ENCODE results near the gene HACD2.
A peak's percentile ranks its signal among the peaks of the same experiment; 100 is the strongest.
"Not testable (repeated sequence)": the region's sequence is repeated elsewhere in the genome, so short reads cannot be mapped to it uniquely, and the experiment has no call there.

The HACD2 gene

DNA sequence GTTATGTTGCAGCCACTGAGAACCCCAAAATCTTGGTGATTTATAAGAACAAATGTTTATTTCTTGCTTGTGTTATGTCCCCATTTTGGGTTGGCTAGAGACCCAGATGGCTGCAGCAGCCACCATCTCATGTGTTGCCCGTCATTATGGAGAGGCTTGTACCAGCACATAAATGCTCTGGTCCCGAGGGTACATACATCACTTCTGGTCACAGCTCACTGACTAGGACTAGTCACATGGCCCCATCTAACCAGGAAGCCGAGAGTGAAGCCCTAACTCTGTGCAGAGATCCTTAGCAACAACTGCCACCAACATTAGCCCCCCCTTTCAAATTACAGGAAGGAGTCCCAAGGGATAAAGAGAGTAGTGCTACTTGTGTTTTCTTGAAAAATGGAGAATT lies 25.5 kb upstream of the HACD2 start:
- DNase-seq = no peak

DNA sequence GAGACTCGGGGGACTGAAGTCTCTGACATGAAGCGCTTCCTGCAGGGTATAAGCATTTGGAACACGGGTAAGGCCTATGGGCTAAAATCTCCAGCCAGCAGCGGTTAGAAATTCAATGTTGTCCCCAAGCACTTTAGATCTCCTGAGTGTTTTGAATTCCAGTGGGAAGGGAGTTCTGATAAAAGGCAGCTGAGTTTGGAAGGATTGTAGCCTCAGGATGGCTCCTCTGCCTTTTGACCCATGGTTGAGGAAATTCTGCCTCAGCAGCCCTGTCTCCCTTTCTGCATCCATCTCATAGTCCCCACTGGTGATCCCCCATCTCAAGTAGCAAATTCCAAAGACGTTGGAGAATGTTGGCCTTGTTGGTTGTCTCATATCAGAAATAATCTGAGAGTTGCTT lies 24.2 kb upstream of the HACD2 start:
- no peak for DNase-seq

DNA sequence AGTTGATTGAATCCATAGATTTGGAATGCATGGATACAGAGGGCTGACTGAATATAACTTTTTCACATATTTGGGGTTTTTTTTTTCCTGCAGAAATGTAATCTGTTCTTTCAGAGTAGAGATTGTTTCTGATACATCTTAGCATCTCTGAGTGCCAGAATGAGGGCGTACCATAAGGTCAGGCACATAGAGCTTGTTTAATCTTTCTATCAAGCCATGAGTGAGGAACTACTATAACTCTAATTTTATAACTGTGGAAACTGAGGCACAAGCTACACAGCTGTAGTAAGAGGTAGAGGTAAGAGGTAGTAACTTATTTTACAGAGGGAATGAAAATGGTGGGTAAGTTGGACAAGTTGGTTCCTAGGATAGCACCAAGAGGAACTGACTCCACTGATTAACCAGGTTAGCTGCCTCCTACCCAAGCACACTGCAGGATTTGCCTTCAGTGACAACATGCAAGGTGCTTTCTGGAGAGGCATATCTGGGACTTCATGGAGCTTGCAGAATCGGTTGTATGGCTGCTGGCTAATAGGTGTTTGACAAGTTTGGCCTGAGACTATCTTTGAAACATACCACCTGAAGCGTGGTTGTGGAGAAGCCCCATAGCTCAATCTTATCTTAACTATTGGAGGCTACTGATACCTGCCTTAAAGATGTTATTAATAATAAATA lies 23.5 kb upstream of the HACD2 start:
- no peak for DNase-seq

DNA sequence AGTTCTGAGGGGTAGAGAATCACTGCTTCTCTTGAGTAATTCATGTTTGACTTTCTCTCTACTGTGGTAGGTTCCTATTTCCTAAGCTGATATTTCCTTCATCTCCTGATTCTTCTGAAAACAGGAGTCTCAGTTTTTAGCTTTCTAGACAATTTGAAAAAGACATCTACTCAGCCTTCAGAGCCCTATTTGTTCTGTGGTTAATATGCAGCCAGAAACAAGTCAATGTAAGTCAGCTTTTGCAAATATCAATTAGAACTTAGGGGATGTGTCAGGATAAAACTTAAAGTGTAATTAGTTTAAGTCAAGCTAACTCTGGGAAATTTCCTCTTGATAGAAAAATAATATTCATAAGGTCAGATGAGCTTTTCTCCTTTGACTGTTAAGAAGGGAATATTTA lies 21.7 kb upstream of the HACD2 start:
- DNase-seq = no peak

DNA sequence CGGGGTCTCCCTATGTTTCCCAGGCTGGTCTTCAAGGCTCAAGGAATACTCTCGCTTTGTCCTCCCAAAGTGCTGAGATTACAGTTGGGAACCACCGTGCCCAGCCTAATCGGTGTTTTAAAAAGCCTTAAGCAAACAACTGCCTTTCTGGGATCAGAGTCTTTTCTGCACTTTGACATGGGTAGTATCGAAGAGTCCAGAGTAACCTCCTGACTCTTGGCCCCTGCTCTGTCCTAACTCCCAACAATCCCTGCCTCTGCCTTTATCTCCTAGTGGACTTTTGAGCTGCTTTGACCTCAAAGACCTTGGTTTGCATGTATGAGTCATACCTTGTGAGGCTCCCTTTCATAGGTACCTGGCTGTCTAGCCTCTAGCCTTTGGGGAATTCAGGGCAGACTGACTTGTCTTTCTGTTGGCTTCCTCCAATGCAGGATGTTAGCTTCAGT lies 21.0 kb upstream of the HACD2 start:
- no peak for DNase-seq

DNA sequence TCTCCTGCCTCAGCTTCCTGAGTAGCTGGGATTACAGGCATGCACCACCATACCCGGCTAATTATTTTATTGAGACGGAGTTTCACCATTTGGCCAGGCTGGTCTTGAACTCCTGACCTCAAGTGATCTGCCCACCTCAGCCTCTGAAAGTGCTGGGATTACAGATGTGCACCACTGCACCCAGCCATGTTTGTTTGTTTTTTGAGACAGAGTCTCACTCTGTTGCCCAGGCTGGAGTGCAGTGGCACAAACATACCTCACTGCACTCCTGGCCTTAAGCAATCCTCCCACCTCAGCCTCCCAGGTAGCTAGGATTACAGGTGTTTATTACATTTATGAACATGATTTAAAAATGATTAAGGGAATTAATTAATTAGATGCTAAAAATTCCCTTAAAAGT lies 18.3 kb upstream of the HACD2 start:
- not testable (repeated sequence) for DNase-seq

DNA sequence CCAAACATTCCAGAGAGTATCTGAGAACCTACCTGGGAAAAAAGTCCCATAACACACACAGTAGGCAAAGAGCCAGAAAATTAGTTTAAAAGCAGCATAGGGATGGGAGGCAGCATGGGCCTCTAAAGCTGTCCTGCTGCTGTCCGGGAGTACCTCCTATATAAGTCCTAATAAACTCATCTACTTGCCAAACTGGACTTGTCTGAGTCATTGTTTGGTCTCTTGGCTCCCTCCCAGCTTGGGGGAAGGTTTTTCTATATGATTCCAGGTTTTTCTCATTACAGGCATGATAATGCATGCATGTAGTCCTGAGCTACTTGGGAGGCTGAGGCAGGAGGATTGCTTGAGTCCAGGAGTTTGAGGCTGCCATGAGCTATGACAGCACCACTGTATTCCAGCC lies 17.5 kb upstream of the HACD2 start:
- DNase-seq = no peak

DNA sequence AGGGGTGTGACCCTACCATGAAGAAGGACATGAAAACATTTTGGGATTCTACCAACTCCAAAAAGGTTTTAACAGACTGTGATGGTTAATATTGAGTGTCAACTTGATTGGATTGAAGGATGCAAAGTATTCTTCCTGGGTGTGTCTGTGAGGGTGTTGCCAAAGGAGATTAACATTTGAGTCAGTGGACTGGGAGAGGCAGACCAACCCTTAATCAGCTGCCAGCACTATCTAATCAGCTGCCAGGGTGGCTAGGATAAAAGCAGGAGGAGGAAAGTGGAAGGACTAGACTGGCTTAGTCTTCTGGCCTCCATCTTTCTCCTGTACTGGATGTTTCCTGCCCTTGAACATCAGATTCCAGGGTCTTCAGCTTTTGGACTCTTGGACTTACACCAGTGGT lies 16.0 kb upstream of the HACD2 start:
- not testable (repeated sequence) for DNase-seq

DNA sequence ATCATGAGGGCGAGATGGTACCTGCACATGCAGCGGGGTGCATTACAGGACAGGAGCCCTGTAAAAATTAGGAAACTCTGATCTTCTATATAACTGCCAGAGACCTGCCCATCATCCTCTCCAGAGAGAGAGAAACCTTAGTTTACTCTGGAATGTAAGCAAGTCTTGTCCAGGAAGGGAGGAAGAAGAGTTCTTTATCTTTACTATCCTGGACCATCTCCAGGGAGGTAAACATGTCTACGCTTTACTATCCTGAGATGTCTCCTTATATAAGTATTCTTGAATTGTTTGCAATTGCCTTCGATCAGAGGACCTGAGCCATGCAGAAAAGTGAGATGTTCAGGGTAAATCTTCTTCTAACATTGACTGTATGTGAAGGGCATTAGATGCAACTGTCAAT lies 12.7 kb upstream of the HACD2 start:
- DNase-seq = no peak

DNA sequence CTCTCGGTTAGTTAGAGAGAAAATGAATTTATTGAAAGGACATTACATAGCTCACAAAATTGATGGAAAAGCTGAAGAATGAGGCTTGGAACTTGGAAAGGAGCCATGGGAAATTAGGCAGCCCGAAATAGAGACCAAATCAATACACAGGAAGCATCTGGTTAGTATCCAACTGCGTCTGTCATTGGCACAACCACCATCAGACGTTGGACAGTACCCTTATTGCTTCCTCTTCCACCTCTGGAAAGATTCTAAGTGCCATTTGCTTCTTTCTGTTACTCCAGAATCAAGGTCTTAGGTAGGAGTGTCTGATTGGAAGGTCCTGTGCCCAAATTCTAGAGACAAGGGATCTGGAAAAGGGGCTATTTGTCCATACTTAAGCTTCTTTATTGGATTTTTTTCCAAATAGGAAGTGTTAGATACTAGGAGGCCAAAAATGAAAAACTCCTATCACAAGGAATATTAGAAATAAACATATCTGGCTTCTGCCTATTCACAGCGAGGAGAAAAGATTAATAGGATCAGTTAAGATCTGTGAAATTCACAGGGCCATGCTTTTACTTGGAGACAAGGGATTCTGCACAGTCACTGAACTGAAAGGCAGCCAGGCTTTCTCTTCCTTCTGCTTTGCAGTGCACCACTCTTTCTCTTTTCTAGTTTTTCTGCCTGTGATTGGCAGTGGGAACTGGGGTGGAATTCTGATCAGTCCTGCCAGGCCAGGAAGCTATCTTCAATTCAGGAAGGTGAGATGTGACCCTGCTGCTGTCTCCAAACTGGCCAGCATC lies 10.7 kb upstream of the HACD2 start:
- no peak for DNase-seq

DNA sequence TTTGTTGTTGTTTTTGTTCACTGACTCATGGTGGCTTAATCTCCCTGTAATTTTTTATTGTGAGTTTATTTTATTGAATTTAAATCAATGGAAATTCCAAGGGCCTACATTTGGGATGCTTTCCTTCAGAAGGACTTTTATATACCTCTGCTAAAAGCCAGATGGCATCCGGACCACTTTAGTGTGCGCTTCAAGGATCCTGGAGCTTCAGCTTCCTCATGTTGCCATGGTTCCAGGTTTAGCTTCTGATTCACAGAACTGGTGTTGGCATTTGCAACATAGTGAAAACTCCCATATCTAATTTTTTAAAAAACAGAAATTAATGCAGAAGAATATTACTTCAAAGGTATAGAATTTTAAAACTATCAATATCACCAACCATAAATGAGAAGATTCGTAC lies 8.5 kb upstream of the HACD2 start:
- DNase-seq = no peak

DNA sequence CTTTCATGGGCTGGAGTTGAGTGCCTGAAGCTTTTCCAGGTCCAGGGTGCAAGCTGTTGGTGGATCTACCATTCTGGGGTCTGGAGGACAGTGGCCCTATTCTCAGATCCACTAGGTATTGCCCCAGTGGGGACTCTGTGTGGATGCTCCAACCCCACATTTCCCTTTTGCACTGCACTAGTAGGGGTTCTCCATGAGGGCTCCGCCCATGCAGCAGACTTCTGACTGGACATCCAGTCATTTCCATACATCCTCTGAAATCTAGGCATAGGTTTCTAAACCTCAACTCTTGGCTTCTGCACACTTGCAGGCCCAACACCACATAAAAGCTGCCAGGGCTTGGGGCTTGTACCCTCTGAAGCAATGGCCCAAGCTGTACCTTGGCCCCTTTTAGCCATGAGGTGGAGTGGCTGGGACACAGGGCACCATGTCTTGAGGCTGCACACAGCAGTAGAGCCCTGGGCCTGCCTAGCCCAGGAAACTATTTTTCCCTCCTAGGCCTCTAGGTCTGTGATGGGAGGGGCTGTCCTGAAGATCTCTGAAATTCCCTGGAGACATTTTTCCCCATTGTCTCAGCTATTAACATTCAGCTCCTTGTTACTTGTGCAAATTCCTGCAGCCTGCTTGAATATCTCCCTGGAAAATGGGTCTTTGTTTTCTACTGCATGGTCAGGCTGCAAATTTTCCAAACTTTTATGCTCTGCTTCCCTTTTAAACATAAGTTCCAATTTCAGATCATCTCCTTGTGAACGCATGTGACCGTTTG lies 6.0 kb upstream of the HACD2 start:
- DNase-seq = no peak

DNA sequence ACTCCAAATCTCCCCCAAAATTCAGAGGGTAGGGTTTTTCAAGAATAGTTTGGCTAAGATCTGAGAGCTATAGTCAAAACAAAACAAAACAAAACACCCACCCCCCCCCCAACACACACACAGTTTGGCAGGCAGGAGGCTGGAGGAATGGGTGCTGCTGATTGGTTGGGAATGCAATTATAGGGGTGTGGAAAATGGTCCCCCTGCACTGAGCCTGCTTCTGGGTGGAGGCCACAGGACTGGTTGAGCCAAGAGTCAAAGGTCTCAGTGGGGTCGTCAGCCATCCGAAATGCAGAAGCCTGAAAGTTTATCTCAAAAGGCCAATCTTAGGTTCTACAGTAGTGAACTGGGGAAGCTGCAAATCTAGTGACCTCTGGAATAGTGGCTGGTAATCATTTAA lies 2.5 kb upstream of the HACD2 start:
- DNase-seq = no peak

DNA sequence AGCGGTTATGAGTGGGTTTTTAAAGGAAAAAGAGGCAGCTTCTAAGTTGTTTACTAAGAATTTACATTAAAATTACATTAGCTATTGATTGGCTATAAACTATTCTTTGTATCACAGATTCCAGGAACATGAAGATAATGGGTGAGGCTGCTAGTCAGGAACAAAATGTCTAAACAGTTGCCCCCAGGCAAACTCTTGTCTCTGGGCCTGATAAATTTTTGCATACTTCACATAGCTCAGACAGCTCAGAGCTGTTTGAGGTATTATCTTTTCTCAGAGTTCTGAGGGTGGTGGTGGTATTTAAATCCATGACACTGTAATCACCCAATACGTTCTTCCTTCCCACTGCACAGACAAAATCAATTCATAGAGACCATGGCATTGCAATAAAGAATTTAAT lies 2.1 kb upstream of the HACD2 start:
- DNase-seq = no peak

DNA sequence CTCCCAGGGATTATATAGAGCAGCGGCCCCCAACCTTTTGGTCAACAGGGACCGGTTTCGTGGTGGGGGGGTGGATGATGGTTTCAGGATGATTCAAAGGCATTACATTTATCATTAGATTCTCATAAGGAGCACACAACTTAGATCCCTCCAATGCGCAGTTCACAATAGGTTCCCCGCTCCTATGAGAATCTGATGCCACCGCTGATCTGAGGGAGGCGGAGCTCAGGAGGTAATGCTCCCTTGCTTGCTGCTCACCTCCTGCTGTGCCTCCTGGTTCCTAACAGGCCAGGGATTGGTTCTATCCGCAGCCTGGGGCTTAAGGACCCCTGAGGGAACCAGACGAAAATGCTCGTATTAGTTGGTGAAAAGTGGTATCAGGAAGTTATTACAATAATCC lies 1.3 kb upstream of the HACD2 start:
- DNase-seq = peak; percentile 77

DNA sequence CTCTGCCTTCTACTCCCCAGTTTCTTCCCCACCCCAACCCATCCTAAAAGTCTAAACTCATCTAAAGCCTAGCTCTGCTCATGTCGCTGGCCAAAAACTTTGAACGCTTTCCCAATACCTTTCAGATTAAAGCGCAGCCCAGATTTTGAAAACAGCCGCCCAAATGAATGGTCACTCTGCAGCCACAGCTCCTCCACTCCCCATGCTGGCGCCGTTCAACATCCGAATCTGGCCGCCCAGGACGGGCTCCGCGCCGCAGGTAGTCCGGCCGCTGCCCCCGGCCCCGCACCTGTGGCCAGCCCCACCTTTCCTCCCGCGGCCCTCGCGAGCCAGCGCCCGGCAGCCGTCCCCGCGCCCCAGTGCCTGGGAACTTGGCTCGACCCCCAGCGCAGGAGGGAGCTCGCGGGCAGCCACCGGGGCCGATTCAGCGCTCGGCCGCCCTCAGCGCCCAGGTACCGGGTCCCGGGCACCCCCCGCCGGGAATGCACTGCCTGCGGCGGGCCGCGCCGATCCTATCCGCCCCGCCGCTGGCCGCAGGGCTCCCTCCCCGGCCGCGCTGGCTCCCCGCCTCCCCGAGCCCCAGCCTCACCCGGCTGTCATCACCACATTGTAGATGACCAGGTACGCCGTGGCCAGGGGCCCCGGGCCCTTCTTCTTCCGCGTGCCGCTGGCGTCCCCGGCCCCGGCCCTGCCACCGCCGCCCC lies 417 bp downstream of the HACD2 start:
- DNase-seq = no peak

DNA sequence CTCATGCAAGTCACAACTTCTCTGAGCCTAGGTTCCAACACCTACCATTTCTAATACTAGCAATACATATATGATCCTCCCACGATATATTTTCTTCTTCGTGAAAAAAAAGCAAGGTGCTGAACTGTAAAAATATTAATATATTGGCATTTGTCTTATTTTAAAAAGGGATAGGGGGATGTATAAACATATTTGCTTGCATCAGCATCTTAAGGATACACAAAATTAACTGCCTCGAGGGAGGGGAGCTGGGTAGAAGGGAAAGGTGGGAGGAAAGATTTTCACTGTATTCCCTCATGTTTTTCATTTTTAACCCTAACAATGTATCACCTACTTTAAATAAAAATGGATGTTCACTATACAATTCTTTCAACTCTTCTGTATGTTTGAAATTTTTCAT lies 1.3 kb downstream of the HACD2 start:
- DNase-seq = no peak

DNA sequence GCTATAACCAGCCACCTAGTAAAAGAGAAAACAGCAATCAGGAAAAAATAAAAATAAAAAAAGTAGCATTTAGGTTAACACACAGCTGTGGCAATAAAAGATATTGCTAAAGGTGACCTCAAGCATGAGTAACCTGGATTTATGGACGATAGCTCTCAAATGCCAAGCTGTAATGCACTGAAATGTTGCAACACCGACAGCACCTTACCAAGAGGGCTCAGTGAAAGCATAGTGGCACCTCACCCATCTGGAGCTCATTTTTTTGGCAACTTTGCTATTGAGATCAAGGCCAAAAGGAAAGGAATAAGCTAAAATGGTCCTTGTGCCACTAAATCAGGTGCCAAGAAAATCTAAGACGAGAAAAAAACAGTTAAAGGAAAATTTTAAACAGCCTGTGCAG lies 2.5 kb downstream of the HACD2 start:
- DNase-seq = no peak

DNA sequence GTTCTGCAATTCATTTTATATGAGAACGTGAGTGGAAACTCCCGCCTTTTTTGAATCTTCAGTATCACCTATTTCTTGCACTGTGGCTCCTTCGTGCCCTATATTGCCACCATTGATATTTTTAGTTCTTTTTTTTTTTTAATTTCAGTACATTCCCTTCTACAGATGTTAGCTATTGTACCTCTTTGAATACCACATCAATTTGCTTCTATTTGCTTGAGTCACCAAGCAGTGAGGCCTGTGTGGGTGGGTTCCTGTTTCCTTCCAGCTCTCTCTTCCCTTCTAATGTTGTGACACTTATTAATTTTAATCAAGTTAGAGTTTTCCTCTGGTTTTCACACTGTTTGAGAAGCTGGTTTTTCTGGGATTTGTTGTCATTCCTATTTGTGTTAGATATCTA lies 8.7 kb downstream of the HACD2 start:
- no peak for DNase-seq

DNA sequence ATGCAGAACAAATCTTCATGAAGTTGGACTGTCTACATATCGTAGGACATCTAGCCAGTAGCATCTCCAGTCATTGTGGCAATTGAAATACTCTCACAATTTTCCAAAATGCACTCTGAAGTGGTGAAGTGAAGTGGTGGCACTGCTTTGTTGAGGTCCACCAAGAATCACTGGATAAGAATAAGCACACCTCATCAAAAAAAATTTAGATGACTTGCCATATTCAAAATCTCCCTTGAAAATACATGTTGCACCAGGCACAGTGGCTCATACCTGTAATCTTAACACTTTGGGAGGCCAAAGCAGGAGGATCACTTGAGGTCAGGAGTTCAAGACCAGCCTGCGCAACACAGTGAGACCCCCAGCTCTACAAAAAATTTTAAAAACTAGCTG lies 12.9 kb downstream of the HACD2 start:
- no peak for DNase-seq

DNA sequence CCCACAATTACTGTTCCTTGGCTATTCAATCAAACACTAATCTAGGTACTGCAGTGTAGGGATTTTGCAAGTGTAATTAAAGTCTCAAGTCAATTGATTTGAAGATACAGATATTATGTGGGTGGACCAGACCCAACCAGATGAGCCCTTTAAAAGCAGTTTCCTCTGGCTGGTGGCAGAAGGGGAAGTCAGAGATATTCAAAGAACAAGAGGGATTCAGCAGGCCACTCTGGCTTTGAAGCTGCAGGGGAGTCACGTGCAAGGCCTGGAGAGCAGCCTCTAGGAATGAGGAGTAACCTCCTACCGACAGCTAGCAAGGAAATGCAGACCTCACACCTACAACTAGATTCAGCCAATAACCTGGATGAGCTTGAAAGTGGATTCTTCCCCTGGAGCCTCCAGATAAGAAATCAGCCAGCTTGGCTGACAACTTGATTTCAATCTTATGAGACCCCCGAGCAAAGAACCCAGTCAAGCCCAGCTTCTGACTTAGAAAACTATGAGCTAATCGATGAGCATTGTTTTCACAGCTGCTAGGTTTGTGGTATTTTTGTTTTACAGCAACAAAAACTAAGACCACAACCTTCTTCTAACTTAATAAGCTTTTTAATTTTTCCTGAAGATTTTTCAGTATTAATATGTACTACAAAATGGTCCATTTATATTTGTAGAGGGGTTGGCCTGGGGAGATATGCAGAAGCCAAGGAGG lies 13.4 kb downstream of the HACD2 start:
- no peak for DNase-seq

DNA sequence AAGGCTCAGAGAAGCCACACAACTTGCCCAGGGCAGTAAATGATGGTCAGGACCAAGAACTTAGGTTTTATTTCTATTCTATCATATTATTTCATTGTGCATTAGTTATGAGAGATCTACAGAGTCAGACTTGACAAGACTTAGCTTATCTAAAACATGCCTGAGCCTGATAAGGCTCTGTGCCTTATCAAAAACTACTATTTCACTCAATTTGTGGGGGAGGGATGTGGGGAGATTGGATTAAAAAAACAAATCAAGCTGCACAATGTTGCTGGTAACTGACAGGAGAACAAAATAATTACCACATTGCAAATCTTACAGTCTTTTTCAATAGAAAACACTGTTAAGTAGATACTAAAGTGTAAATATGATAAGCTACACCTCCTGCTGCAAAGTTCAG lies 16.0 kb downstream of the HACD2 start:
- DNase-seq = no peak

DNA sequence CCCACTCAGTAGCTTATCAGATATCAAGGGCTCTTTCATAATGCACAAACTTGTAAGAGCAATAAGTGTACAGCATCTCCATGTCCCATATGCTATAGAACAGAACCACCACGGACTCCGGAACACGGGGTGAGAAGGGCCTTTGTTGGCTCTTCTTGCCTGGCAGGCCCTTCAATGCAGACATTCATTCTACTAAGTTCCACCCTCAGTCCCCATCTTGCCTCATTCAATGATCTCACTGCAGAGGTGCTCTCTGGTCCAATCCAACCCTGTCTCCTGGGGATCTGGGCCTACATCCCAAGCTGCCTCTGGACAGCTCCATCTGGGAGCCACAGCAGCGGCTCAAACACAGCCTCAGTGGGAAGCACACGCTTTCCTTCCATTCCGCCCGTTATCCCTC lies 16.8 kb downstream of the HACD2 start:
- DNase-seq = no peak

Data from NCI-H1694 treated with DMSO at 0.1 percent for 48 hours (cell line).